ENCODE measurements around the gene IGFL1.

GRCh38 chr19:46220038-46220615 is 9.4 kb upstream of the IGFL1 start:
- no peak for TF ChIP-seq POLR2A (IDR thresholded peaks at IDR 0.05)
- TF ChIP-seq, protein P1, sequence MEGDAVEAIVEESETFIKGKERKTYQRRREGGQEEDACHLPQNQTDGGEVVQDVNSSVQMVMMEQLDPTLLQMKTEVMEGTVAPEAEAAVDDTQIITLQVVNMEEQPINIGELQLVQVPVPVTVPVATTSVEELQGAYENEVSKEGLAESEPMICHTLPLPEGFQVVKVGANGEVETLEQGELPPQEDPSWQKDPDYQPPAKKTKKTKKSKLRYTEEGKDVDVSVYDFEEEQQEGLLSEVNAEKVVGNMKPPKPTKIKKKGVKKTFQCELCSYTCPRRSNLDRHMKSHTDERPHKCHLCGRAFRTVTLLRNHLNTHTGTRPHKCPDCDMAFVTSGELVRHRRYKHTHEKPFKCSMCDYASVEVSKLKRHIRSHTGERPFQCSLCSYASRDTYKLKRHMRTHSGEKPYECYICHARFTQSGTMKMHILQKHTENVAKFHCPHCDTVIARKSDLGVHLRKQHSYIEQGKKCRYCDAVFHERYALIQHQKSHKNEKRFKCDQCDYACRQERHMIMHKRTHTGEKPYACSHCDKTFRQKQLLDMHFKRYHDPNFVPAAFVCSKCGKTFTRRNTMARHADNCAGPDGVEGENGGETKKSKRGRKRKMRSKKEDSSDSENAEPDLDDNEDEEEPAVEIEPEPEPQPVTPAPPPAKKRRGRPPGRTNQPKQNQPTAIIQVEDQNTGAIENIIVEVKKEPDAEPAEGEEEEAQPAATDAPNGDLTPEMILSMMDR (IDR thresholded peaks at IDR 0.05) = no peak
- no peak for TF ChIP-seq POLR2AphosphoS5 (IDR thresholded peaks at IDR 0.05)
- no peak for TF ChIP-seq EP300 (IDR thresholded peaks at IDR 0.05; ENCODE audit: low read depth)

Data from transverse colon (tissue), 4 donors.